HuH-7 (cell line): ENCODE data around the gene PLA2G4A.

Source experiments
- DNase-seq: peaks from one replicate; pipeline ENCODE4 v3.0.0; 2011; ENCODE audit warnings: low spot score

The PLA2G4A gene

GRCh38 chr1:187032316-187032981 lies 203.7 kb downstream of the PLA2G4A start:
- DNase-seq = no peak

- no peak for DNase-seq
These were observed 204.4 kb downstream of the PLA2G4A start for GRCh38 chr1:187032982-187033692.

- no peak for DNase-seq
These were observed 205.1 kb downstream of the PLA2G4A start for GRCh38 chr1:187033693-187034390.

GRCh38 chr1:187034501-187034900 lies 205.8 kb downstream of the PLA2G4A start:
- no peak for DNase-seq

GRCh38 chr1:187037973-187038553 lies 209.3 kb downstream of the PLA2G4A start:
- no peak for DNase-seq
